HEK293T (cell line): ENCODE results near the gene HOXC11.

ENCODE experiments used
- BHLHE40 ChIP-seq: fragments of 450-650 bp; IDR thresholded peaks from 2 replicates; pipeline ENCODE4 v1.6.1; 2016; ENCODE audit warnings: mild to moderate bottlenecking, moderate library complexity, borderline replicate concordance
- CTBP1 ChIP-seq: fragments of 450-650 bp; IDR thresholded peaks from 2 replicates; pipeline ENCODE4 v1.6.1; 2016; ENCODE audit warnings: borderline replicate concordance
- ELF4 ChIP-seq: fragments of 450-650 bp; IDR thresholded peaks from 2 replicates; pipeline ENCODE4 v1.6.1; 2017; ENCODE audit warnings: antibody characterized with exemption
- FOXA1 ChIP-seq: fragments of 450-650 bp; IDR thresholded peaks from 2 replicates; pipeline ENCODE4 v1.6.1; 2016; ENCODE audit warnings: mild to moderate bottlenecking
- FOXK2 ChIP-seq: fragments of 450-650 bp; IDR thresholded peaks from 2 replicates; pipeline ENCODE4 v1.6.1; 2016; ENCODE audit warnings: mild to moderate bottlenecking
- LEF1 ChIP-seq: fragments of 450-650 bp; IDR thresholded peaks from 2 replicates; pipeline ENCODE4 v1.6.1; 2017; ENCODE audit warnings: mild to moderate bottlenecking, borderline replicate concordance
- SP1 ChIP-seq: fragments of 450-650 bp; IDR thresholded peaks from 2 replicates; pipeline ENCODE4 v1.6.1; 2017
- SUZ12 ChIP-seq: fragments of 450-650 bp; IDR thresholded peaks from 2 replicates; pipeline ENCODE4 v1.6.1; 2016; ENCODE audit warnings: mild to moderate bottlenecking
- TARDBP ChIP-seq: fragments of 450-650 bp; IDR thresholded peaks from 2 replicates; pipeline ENCODE4 v1.6.1; 2016
- ZNF384 ChIP-seq: fragments of 450-650 bp; IDR thresholded peaks from 2 replicates; pipeline ENCODE4 v1.6.1; 2016
- TF ChIP-seq, protein P1 (sequence below): fragments of 450-650 bp; IDR thresholded peaks from 2 replicates; pipeline ENCODE4 v1.6.1; 2016

DNA sequence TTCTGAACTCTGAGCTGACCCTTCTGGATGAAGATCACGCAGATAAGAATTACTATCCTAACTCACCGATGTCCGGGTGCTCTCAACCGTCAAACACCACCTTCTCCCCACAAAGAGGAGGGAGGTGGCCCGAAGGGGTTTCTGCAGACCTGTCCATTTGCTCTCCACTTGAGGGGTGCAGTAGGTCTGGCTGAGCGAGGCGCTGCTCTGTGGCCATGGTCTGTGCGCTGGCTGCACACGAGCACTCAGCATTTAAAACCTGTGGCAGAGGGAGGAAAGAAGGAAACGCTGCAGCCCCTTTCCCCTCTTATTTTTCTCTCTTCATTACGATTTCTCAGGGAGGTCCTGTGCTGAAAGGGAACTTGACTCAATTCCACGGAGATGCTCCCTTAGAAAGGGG is 35.8 kb upstream of the HOXC11 start:
- TF ChIP-seq FOXK2 (no peak), TARDBP (no peak), LEF1 (no peak), CTBP1 (no peak), ELF4 (no peak), FOXA1 (no peak), BHLHE40 (no peak), SUZ12 (no peak), SP1 (no peak), ZNF384 (no peak)
- TF ChIP-seq, protein P1, sequence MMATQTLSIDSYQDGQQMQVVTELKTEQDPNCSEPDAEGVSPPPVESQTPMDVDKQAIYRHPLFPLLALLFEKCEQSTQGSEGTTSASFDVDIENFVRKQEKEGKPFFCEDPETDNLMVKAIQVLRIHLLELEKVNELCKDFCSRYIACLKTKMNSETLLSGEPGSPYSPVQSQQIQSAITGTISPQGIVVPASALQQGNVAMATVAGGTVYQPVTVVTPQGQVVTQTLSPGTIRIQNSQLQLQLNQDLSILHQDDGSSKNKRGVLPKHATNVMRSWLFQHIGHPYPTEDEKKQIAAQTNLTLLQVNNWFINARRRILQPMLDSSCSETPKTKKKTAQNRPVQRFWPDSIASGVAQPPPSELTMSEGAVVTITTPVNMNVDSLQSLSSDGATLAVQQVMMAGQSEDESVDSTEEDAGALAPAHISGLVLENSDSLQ = no peak
